B cell (primary cell): ENCODE measurements around the gene QSOX2. TPM values are rescaled to one million over a fixed set of nuclear protein-coding genes. Genes with fewer than 3 reads are reported as not detected.

ENCODE experiments used
- ATAC-seq: fragments of 200-7000 bp; cut with Tn5 transposase; one replicate; pipeline ENCODE4 v1.10.0; 2021; ENCODE audit warnings: low read depth, mild to moderate bottlenecking, moderate number of reproducible peaks, moderate library complexity
- CTCF ChIA-PET: fragments of 350-600 bp; sonication (Branson Sonifier 250); formaldehyde crosslinking; loops from one replicate; lab custom pipeline; 2021; ENCODE audit warnings: antibody characterized with exemption, inconsistent platforms; lab: Charles Lee
- POLR2A ChIA-PET: fragments of 350-600 bp; sonication (Branson Sonifier 250); formaldehyde crosslinking; loops from one replicate; lab custom pipeline; 2021; ENCODE audit warnings: antibody characterized with exemption; lab: Charles Lee
- DNase-seq: peaks from one replicate; pipeline ENCODE4 v3.0.0; 2013
- H2AFZ ChIP-seq: 2 replicates; pipeline ENCODE4 v1.6.1; 2012; ENCODE audit warnings: mild to moderate bottlenecking, low read depth, low read length; ENCODE audit not compliant: insufficient read depth, poor library complexity, severe bottlenecking
- H3K27ac ChIP-seq, 2 donors: 1 replicate in 1 of 2; 2 replicates in 1 of 2; pipeline ENCODE4 v1.5.1; 2012 to 2013; ENCODE audit warnings: low read length in 2 of 2, mild to moderate bottlenecking in 2 of 2, moderate library complexity in 1 of 2
- H3K27me3 ChIP-seq, 4 experiments: fragments of 200-600 bp in 1 of 4; sonication (generic) in 1 of 4; replicated peaks in 1 of 4; 1 replicate in 2 of 4; 2 replicates in 2 of 4; pipeline versions ENCODE4 v1.6.1 to v1.7.0; 2013 to 2016; ENCODE audit warnings: low read length in 3 of 4, mild to moderate bottlenecking in 2 of 4, mixed read lengths in 1 of 4, moderate library complexity in 1 of 4; ENCODE audit not compliant: insufficient read depth in 4 of 4, control insufficient read depth in 3 of 4; ENCODE audit errors: control extremely low read depth in 1 of 4
- H3K36me3 ChIP-seq, 2 experiments: replicated peaks in 1 of 2; 1 replicate in 1 of 2; 2 replicates in 1 of 2; pipeline versions ENCODE4 v1.6.1 to v1.7.1; 2013; ENCODE audit warnings: low read length in 1 of 2; ENCODE audit not compliant: insufficient read depth in 2 of 2, control insufficient read depth in 1 of 2; ENCODE audit errors: control extremely low read depth in 1 of 2, extremely low read depth in 1 of 2
- H3K4me1 ChIP-seq, 2 donors: fragments of 200-600 bp in 1 of 2; sonication (generic) in 1 of 2; 1 replicate in 1 of 2; 2 replicates in 1 of 2; pipeline versions ENCODE4 v1.5.1 to v1.6.1; 2013 to 2017; ENCODE audit warnings: low read length in 2 of 2; ENCODE audit not compliant: control insufficient read depth in 2 of 2, insufficient read depth in 2 of 2
- H3K4me2 ChIP-seq: replicated peaks from 2 replicates; pipeline ENCODE3; 2012; ENCODE audit warnings: mild to moderate bottlenecking, low read depth, low read length; ENCODE audit not compliant: poor library complexity, severe bottlenecking
- H3K4me3 ChIP-seq, 5 experiments: fragments of 200-600 bp in 1 of 5; sonication (generic) in 1 of 5; 1 replicate in 3 of 5; 2 replicates in 2 of 5; pipeline versions ENCODE4 v1.5.1 to v1.7.0; 2011 to 2016; ENCODE audit warnings: low read length in 4 of 5, mild to moderate bottlenecking in 4 of 5, low read depth in 2 of 5, control low read depth in 1 of 5, moderate library complexity in 1 of 5; ENCODE audit not compliant: insufficient read depth in 1 of 5; ENCODE audit errors: control extremely low read depth in 1 of 5, extremely low read depth in 1 of 5
- H3K79me2 ChIP-seq: fragments of 200-600 bp; sonication (generic); one replicate; pipeline ENCODE4 v1.6.0; 2016; ENCODE audit warnings: low read length; ENCODE audit not compliant: control insufficient read depth, insufficient read depth
- H3K9ac ChIP-seq: fragments of 200-600 bp; sonication (generic); 2 replicates; pipeline ENCODE4 v1.6.1; 2017; ENCODE audit warnings: mild to moderate bottlenecking, low read length, moderate library complexity
- H3K9me3 ChIP-seq, 3 donors: one replicate each; pipeline versions ENCODE4 v1.6.1 to v1.7.1; 2013; ENCODE audit warnings: low read length in 2 of 3; ENCODE audit not compliant: control insufficient read depth in 2 of 3, insufficient read depth in 1 of 3; ENCODE audit errors: control extremely low read depth in 1 of 3
- H4K20me1 ChIP-seq: 2 replicates; pipeline ENCODE4 v1.6.0; 2012; ENCODE audit warnings: mild to moderate bottlenecking, low read length; ENCODE audit not compliant: insufficient read depth, control insufficient read depth, poor library complexity, severe bottlenecking
- H3K27ac Mint-ChIP-seq: one replicate; pipeline ENCODE4 v1.8.0; 2021; ENCODE audit warnings: mixed read lengths
- H3K27me3 Mint-ChIP-seq: one replicate; pipeline ENCODE4 v1.8.0; 2021; ENCODE audit warnings: mixed read lengths
- H3K4me1 Mint-ChIP-seq: one replicate; pipeline ENCODE4 v1.8.0; 2021; ENCODE audit warnings: mixed read lengths
- H3K4me3 Mint-ChIP-seq: one replicate; pipeline ENCODE4 v1.8.0; 2021; ENCODE audit warnings: mixed read lengths
- H3K9me3 Mint-ChIP-seq: one replicate; pipeline ENCODE4 v1.8.0; 2022; ENCODE audit warnings: mixed read lengths; ENCODE audit not compliant: insufficient read depth
- CTCF ChIP-seq: fragments of 200-600 bp; IDR thresholded peaks from one replicate; pipeline ENCODE4 v1.8.0; 2022; ENCODE audit warnings: antibody characterized with exemption, mild to moderate bottlenecking
- EZH2 ChIP-seq: IDR thresholded peaks from 2 replicates; pipeline ENCODE4 v1.6.1; 2012; ENCODE audit warnings: borderline replicate concordance, low read depth, mild to moderate bottlenecking, moderate library complexity, low read length; ENCODE audit not compliant: insufficient read depth, poor library complexity, severe bottlenecking
- WGBS: methylation state at CpG from one replicate; pipeline ENCODE4 v1.1.5; 2013; ENCODE audit warnings: missing lambda C conversion rate; ENCODE audit not compliant: insufficient coverage; 5-methylcytosine and 5-hydroxymethylcytosine counted together
- intact Hi-C: fragments of 100-400 bp; cut with micrococcal nuclease; formaldehyde crosslinking; loops from one replicate; pipeline ENCODE4 v1.10.0; 2022
- polyA plus RNA-seq: library from polyadenylated mRNA; depleted of rRNA; stranded (reverse); fragments of >200 nt; gene quantifications from 2 replicates; pipeline ENCODE4 v1.2.3, GENCODE V29; 2012
- total RNA-seq, 2 donors: library from RNA; stranded (reverse); fragments of 120-200 nt in 1 of 2; gene quantifications; 1 replicate in 1 of 2; 2 replicates in 1 of 2; pipeline versions ENCODE4 v1.2.3 to v1.2.4, GENCODE V29; 2013 to 2022

The QSOX2 gene
- total and polyA plus RNA-seq, 2 donors (not counting 1 experiment from before 2014, with no cell fraction given): 62.9 to 139 TPM

DNA sequence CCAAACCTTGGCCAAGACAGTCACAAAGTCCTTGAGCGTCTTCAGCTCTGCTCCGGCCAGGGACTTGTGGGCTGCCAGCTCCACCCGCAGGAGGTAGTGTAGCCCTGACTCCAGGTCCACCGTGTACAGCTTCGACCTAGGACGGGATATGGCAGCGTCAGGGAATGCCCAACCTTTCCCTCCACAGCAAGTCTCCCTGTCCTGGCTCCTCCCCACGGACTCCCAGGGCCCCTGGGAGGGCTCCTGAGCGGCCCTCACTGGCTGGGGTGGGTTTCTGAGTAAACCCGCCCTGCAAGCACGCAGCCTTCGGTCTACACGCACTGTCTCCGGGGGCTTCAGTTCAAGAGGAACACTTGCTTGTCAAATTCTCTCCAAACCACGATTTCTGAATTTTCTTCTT, 26.9 kb downstream of the QSOX2 start:
- H3K4me2 ChIP-seq: no peak overlapping the region
- H3K9ac ChIP-seq: no peak overlapping the region
- peaks cover 0 to 20% of the 10 kb centered on the region in 2 donors for H3K4me1 ChIP-seq
- H2AFZ ChIP-seq: no peak overlapping the region
- DNase-seq (no peak), ATAC-seq (no peak)
- peaks cover 0 to 2% (median 0%) of the 10 kb centered on the region in 3 donors for H3K9me3 ChIP-seq
- ChIA-PET POLR2A (no interaction called here), CTCF (interaction anchor here (0.8 to 1.1 kb wide), 2 partner anchors 16 to 48 kb away, joined by 3 to 4 read pairs; no protein-coding TSS in a partner anchor)
- H3K27me3 Mint-ChIP-seq: no peaks in the 10 kb centered on the region
- over 99% methylated on average over 14 of the region's 15 CpGs for whole genome bisulfite sequencing
- peaks cover 2 to 96% of the 10 kb centered on the region in 2 experiments for H3K36me3 ChIP-seq
- H3K4me1 Mint-ChIP-seq: peaks cover 30% of the 10 kb centered on the region
- H3K4me3 ChIP-seq: no peak overlapping the region
- H4K20me1 ChIP-seq: peaks cover 96% of the 10 kb centered on the region
- H3K79me2 ChIP-seq: peaks cover 83% of the 10 kb centered on the region
- no peak overlapping the region for H3K27ac ChIP-seq
- no peaks in the 10 kb centered on the region for H3K27me3 ChIP-seq
- no peak overlapping the region for H3K27ac Mint-ChIP-seq
- no peak overlapping the region for H3K4me3 Mint-ChIP-seq
- intact Hi-C loops: no loop called here
- H3K9me3 Mint-ChIP-seq: no peaks in the 10 kb centered on the region
- no peak for TF ChIP-seq EZH2
- TF ChIP-seq CTCF: no peak

DNA sequence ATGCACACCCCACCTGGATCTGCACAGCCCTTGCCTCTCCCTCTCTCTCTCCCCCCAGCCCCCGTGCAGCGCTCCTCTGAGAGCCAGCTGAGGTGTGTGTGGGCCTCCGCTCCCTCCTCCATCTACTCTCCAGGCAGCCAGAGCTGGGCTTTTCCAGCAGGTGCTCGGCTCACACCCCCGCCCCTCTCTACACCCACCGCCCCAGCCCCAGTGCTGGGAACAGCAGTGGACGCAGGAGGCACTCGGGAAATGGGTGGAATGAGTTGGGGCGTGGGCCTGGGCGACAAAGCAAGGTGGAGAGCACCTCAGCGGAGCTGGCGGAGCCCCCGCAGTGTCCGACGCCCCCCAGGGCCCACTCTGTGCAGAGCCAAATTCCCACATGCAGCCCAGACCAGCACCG, 27.3 kb downstream of the QSOX2 start:
- Histone ChIP-seq H3K79me2 (peaks cover 79% of the 10 kb centered on the region), H3K36me3 (peaks cover 2 to 96% of the 10 kb centered on the region in 2 experiments), H2AFZ (no peak overlapping the region), H3K9me3 (peaks cover 0 to 3% (median 0%) of the 10 kb centered on the region in 3 donors), H3K4me3 (no peak overlapping the region), H3K4me2 (no peak overlapping the region), H3K4me1 (peaks cover 0 to 16% of the 10 kb centered on the region in 2 donors), H3K27ac (no peak overlapping the region), H3K27me3 (no peaks in the 10 kb centered on the region), H3K9ac (no peak overlapping the region), H4K20me1 (peaks cover 96% of the 10 kb centered on the region)
- Mint-ChIP-seq H3K9me3 (no peaks in the 10 kb centered on the region), H3K27ac (no peak overlapping the region), H3K4me1 (peaks cover 26% of the 10 kb centered on the region), H3K4me3 (no peak overlapping the region), H3K27me3 (no peaks in the 10 kb centered on the region)
- WGBS: 98% methylated on average over 13 of the region's 16 CpGs
- no peak for DNase-seq
- ATAC-seq: no peak
- ChIA-PET POLR2A (no interaction called here), CTCF (interaction anchor here (0.8 to 1.8 kb wide), 2 partner anchors 9 to 16 kb away, joined by 3 to 6 read pairs; no protein-coding TSS in a partner anchor)
- intact Hi-C loops: no loop called here
- TF ChIP-seq EZH2: no peak
- TF ChIP-seq CTCF: no peak
